Stimulated activated memory B cell treated with anti-CD40 and anti-IgM and Interleukin-4, amounts not matched to agents 10 μg/mL and 1 μg/mL and 100 μg/mL, for 72 hours (primary cell): ENCODE data around the gene PLXNB2.

Source experiments
- ATAC-seq: fragments of 150-1000 bp; cut with Tn5 transposase; 2 replicates; pipeline ENCODE4 v1.10.0; 2021
- H3K27ac Mint-ChIP-seq: one replicate; pipeline ENCODE4 v1.8.0; 2022; ENCODE audit warnings: mild to moderate bottlenecking, mixed read lengths
- H3K27me3 Mint-ChIP-seq: one replicate; pipeline ENCODE4 v1.8.0; 2022; ENCODE audit warnings: mixed read lengths
- H3K36me3 Mint-ChIP-seq: one replicate; pipeline ENCODE4 v1.8.0; 2022; ENCODE audit warnings: mixed read lengths
- H3K4me1 Mint-ChIP-seq: one replicate; pipeline ENCODE4 v1.8.0; 2022; ENCODE audit warnings: mixed read lengths
- H3K4me3 Mint-ChIP-seq: one replicate; pipeline ENCODE4 v1.8.0; 2022; ENCODE audit warnings: mild to moderate bottlenecking, moderate library complexity, mixed read lengths
- H3K9me3 Mint-ChIP-seq: one replicate; pipeline ENCODE4 v1.8.0; 2022; ENCODE audit warnings: mixed read lengths

PLXNB2 gene

GRCh38 chr22:50306753-50307749, at the start of gene PLXNB2:
PLXNB2 (minus strand) TSS chr22:50307646; CDS start chr22:50290584, 17,062 bp downstream.
- H3K9me3 Mint-ChIP-seq, result no peaks in the 10 kb centered on the region
- H3K27me3 Mint-ChIP-seq, result peaks cover 8% of the 10 kb centered on the region
- H3K4me3 Mint-ChIP-seq, result peak within 1 kb of the TSS; percentile 84
- H3K27ac Mint-ChIP-seq, result peak within 1 kb of the TSS; percentile 81
- no peaks in the 10 kb centered on the region for H3K36me3 Mint-ChIP-seq
- H3K4me1 Mint-ChIP-seq, result peaks cover 56% of the 10 kb centered on the region
- peak; percentile 53 for ATAC-seq

- Mint-ChIP-seq H3K4me1 (peaks cover 23% of the 10 kb centered on the region), H3K4me3 (no peak overlapping the region), H3K36me3 (peaks cover 34% of the 10 kb centered on the region), H3K27ac (no peak overlapping the region), H3K27me3 (no peaks in the 10 kb centered on the region), H3K9me3 (no peaks in the 10 kb centered on the region)
- no peak for ATAC-seq
Observed at GRCh38 chr22:50357222-50357621, 49.8 kb upstream of the PLXNB2 start.

- H3K27ac Mint-ChIP-seq, result no peak overlapping the region
- H3K36me3 Mint-ChIP-seq, result peaks cover 34% of the 10 kb centered on the region
- no peaks in the 10 kb centered on the region for H3K27me3 Mint-ChIP-seq
- H3K4me3 Mint-ChIP-seq, result no peak overlapping the region
- peaks cover 13% of the 10 kb centered on the region for H3K4me1 Mint-ChIP-seq
- no peaks in the 10 kb centered on the region for H3K9me3 Mint-ChIP-seq
- no peak for ATAC-seq
Observed at GRCh38 chr22:50356186-50356585, 48.7 kb upstream of the PLXNB2 start.

GRCh38 chr22:50348058-50348457, 40.6 kb upstream of the PLXNB2 start:
- Mint-ChIP-seq H3K27me3 (no peaks in the 10 kb centered on the region), H3K27ac (no peak overlapping the region), H3K9me3 (no peaks in the 10 kb centered on the region), H3K36me3 (peaks cover 9% of the 10 kb centered on the region), H3K4me1 (no peaks in the 10 kb centered on the region), H3K4me3 (no peak overlapping the region)
- ATAC-seq, result no peak

GRCh38 chr22:50347157-50347556, 39.7 kb upstream of the PLXNB2 start:
- no peak overlapping the region for H3K27ac Mint-ChIP-seq
- peaks cover under 1% of the 10 kb centered on the region for H3K36me3 Mint-ChIP-seq
- no peaks in the 10 kb centered on the region for H3K27me3 Mint-ChIP-seq
- no peaks in the 10 kb centered on the region for H3K4me1 Mint-ChIP-seq
- no peak for ATAC-seq
- H3K9me3 Mint-ChIP-seq, result no peaks in the 10 kb centered on the region
- H3K4me3 Mint-ChIP-seq, result no peak overlapping the region

- H3K4me1 Mint-ChIP-seq, result no peaks in the 10 kb centered on the region
- no peak overlapping the region for H3K4me3 Mint-ChIP-seq
- H3K27ac Mint-ChIP-seq, result no peak overlapping the region
- H3K36me3 Mint-ChIP-seq, result no peaks in the 10 kb centered on the region
- H3K27me3 Mint-ChIP-seq, result no peaks in the 10 kb centered on the region
- no peak for ATAC-seq
- H3K9me3 Mint-ChIP-seq, result no peaks in the 10 kb centered on the region
Observed at GRCh38 chr22:50346470-50346869, 39.0 kb upstream of the PLXNB2 start.

- Mint-ChIP-seq H3K4me3 (peak overlapping the region; percentile 69), H3K4me1 (no peaks in the 10 kb centered on the region), H3K27ac (no peak overlapping the region), H3K36me3 (no peaks in the 10 kb centered on the region), H3K27me3 (no peaks in the 10 kb centered on the region), H3K9me3 (no peaks in the 10 kb centered on the region)
- no peak for ATAC-seq
Observed at GRCh38 chr22:50343541-50343935, 36.1 kb upstream of the PLXNB2 start.

- peak within 1 kb of the TSS; percentile 72 for H3K4me3 Mint-ChIP-seq
- H3K27ac Mint-ChIP-seq, result peak within 1 kb of the TSS; percentile 72
- H3K4me1 Mint-ChIP-seq, result no peaks in the 10 kb centered on the region
- no peaks in the 10 kb centered on the region for H3K9me3 Mint-ChIP-seq
- H3K27me3 Mint-ChIP-seq, result no peaks in the 10 kb centered on the region
- ATAC-seq, result peak; percentile 92
- H3K36me3 Mint-ChIP-seq, result no peaks in the 10 kb centered on the region
Observed at GRCh38 chr22:50342651-50343540, 35.5 kb upstream of the PLXNB2 start, which contains the start of gene PPP6R2. PPP6R2 (plus strand) TSS chr22:50343327; CDS start chr22:50393909, 50,582 bp downstream.

GRCh38 chr22:50341977-50342650, 34.7 kb upstream of the PLXNB2 start:
- Mint-ChIP-seq H3K36me3 (no peaks in the 10 kb centered on the region), H3K9me3 (no peaks in the 10 kb centered on the region), H3K4me3 (peak overlapping the region; percentile 72), H3K4me1 (no peaks in the 10 kb centered on the region), H3K27me3 (no peaks in the 10 kb centered on the region), H3K27ac (peak overlapping the region; percentile 72)
- ATAC-seq, result peak; percentile 76

GRCh38 chr22:50339945-50340879, 32.8 kb upstream of the PLXNB2 start:
- Mint-ChIP-seq H3K4me1 (no peaks in the 10 kb centered on the region), H3K27ac (no peak overlapping the region), H3K36me3 (no peaks in the 10 kb centered on the region), H3K9me3 (no peaks in the 10 kb centered on the region), H3K4me3 (no peak overlapping the region), H3K27me3 (no peaks in the 10 kb centered on the region)
- no peak for ATAC-seq

GRCh38 chr22:50338860-50339462, 31.5 kb upstream of the PLXNB2 start:
- Mint-ChIP-seq H3K4me1 (peaks cover 9% of the 10 kb centered on the region), H3K4me3 (no peak overlapping the region), H3K27me3 (no peaks in the 10 kb centered on the region), H3K27ac (no peak overlapping the region), H3K9me3 (no peaks in the 10 kb centered on the region), H3K36me3 (no peaks in the 10 kb centered on the region)
- ATAC-seq, result no peak

GRCh38 chr22:50338042-50338573, 30.7 kb upstream of the PLXNB2 start:
- H3K4me3 Mint-ChIP-seq, result no peak overlapping the region
- no peaks in the 10 kb centered on the region for H3K9me3 Mint-ChIP-seq
- no peak for ATAC-seq
- H3K4me1 Mint-ChIP-seq, result peaks cover 17% of the 10 kb centered on the region
- no peaks in the 10 kb centered on the region for H3K27me3 Mint-ChIP-seq
- H3K27ac Mint-ChIP-seq, result no peak overlapping the region
- no peaks in the 10 kb centered on the region for H3K36me3 Mint-ChIP-seq

- H3K36me3 Mint-ChIP-seq, result no peaks in the 10 kb centered on the region
- no peak for ATAC-seq
- no peak overlapping the region for H3K4me3 Mint-ChIP-seq
- H3K27ac Mint-ChIP-seq, result no peak overlapping the region
- H3K9me3 Mint-ChIP-seq, result no peaks in the 10 kb centered on the region
- H3K4me1 Mint-ChIP-seq, result peaks cover 18% of the 10 kb centered on the region
- H3K27me3 Mint-ChIP-seq, result no peaks in the 10 kb centered on the region
Observed at GRCh38 chr22:50337262-50338041, 30.0 kb upstream of the PLXNB2 start.
